BJ (cell line): ENCODE data around the gene ESRP2. TPM values are rescaled to one million over a fixed set of nuclear protein-coding genes. Genes with fewer than 3 reads are reported as not detected.

Experiments
- CTCF ChIA-PET: fragments of 350-600 bp; formaldehyde crosslinking; extraction: SDS; loops from one replicate; lab custom pipeline; 2021; ENCODE audit warnings: antibody characterized with exemption, inconsistent platforms; lab: Yijun Ruan, JAX
- POLR2A ChIA-PET: fragments of 300-600 bp; sonication (Branson Sonifier 250); formaldehyde crosslinking; extraction: SDS; loops from one replicate; lab custom pipeline; 2021; ENCODE audit warnings: antibody characterized with exemption; lab: Charles Lee
- DNase-seq: peaks from one replicate; pipeline ENCODE4 v3.0.0-alpha.2; 2011; ENCODE audit warnings: low read depth
- H3K27me3 ChIP-seq: 2 replicates; pipeline ENCODE4 v1.6.0; 2011; ENCODE audit warnings: low read length; ENCODE audit not compliant: control insufficient read depth, insufficient read depth
- H3K36me3 ChIP-seq: 2 replicates; pipeline ENCODE4 v1.5.1; 2011; ENCODE audit warnings: low read length; ENCODE audit not compliant: control insufficient read depth, insufficient read depth
- H3K4me3 ChIP-seq: 2 replicates; pipeline ENCODE4 v1.5.1; 2011; ENCODE audit warnings: low read depth, mild to moderate bottlenecking, control low read depth, low read length
- CTCF ChIP-seq: IDR thresholded peaks from 2 replicates; pipeline ENCODE4 v1.5.1; 2011; ENCODE audit warnings: low read depth, mild to moderate bottlenecking, control low read depth, inconsistent platforms, low read length, moderate library complexity; ENCODE audit not compliant: insufficient read depth
- polyA plus RNA-seq: library from polyadenylated mRNA; depleted of rRNA; stranded (reverse); fragments of >200 nt; gene quantifications from 2 replicates; pipeline ENCODE4 v1.2.3, GENCODE V29; 2011

The ESRP2 gene
- polyA plus RNA-seq, 1 experiment = 0.04 TPM

GRCh38 chr16:68269793-68270192 is 33.9 kb upstream of the ESRP2 start:
- no peak for TF ChIP-seq CTCF
- no peak for DNase-seq
- Histone ChIP-seq H3K36me3 (peaks cover 6% of the 10 kb centered on the region), H3K4me3 (no peak overlapping the region), H3K27me3 (no peaks in the 10 kb centered on the region)
- ChIA-PET POLR2A (no interaction called here), CTCF (interaction anchor here (1.0 to 1.1 kb wide), 2 partner anchors 12 to 14 kb away, joined by 3 to 4 read pairs; no protein-coding TSS in a partner anchor)

GRCh38 chr16:68267612-68268405 is 31.9 kb upstream of the ESRP2 start:
- H3K4me3 ChIP-seq = no peak overlapping the region
- CTCF ChIA-PET = no interaction called here
- peaks cover under 1% of the 10 kb centered on the region for H3K36me3 ChIP-seq
- TF ChIP-seq CTCF = no peak
- no peaks in the 10 kb centered on the region for H3K27me3 ChIP-seq
- POLR2A ChIA-PET = no interaction called here
- DNase-seq = no peak

DNA sequence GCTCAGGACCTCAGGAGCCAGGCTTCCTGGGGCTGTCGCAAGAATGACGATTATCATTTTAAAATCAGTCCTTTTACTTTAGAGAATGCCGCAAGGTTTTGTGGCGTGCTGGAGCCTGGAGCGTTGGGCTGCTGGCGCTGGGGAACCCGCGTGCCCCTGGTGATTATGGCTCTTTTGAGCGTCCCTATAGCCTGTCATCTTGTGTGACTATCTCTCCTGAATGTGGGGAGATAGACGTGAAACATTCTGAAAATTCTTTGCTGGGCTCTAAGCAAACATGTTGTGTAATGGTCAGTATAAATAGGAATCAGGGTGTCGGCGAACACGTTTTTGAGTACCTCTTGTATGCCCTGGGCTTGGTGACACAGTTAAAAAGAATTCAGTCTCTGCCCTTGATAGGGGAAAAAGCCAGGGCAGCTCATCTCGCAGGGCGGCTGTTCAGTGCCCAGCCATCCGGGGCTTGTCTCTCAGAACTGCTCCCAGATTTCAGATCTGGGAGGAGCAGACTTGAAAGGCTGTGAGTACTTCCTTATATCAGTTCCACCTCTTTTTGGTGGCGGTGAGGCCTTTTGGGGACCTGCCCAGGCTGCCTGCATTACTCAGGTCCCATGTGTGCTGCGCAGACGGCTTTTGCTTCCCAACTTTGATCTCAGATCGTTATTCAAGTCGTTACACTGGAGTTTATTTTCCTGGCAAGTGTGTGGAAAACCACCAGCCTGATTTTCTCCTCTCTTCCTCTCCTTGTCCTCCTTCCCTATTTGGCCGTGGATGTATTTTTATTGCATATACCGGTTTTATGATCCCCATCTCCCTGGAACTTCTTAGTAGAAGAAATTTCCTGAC is 29.4 kb upstream of the ESRP2 start:
- TF ChIP-seq CTCF = no peak
- H3K36me3 ChIP-seq = peaks cover 1% of the 10 kb centered on the region
- CTCF ChIA-PET = interaction anchor here (0.6 to 14.3 kb wide), 2 partner anchors 59 to 217 kb away, joined by 3 to 310 read pairs; no protein-coding TSS in a partner anchor
- H3K27me3 ChIP-seq = no peaks in the 10 kb centered on the region
- DNase-seq = peak; percentile 56
- POLR2A ChIA-PET = no interaction called here
- peak overlapping the region; percentile 98 for H3K4me3 ChIP-seq

DNA sequence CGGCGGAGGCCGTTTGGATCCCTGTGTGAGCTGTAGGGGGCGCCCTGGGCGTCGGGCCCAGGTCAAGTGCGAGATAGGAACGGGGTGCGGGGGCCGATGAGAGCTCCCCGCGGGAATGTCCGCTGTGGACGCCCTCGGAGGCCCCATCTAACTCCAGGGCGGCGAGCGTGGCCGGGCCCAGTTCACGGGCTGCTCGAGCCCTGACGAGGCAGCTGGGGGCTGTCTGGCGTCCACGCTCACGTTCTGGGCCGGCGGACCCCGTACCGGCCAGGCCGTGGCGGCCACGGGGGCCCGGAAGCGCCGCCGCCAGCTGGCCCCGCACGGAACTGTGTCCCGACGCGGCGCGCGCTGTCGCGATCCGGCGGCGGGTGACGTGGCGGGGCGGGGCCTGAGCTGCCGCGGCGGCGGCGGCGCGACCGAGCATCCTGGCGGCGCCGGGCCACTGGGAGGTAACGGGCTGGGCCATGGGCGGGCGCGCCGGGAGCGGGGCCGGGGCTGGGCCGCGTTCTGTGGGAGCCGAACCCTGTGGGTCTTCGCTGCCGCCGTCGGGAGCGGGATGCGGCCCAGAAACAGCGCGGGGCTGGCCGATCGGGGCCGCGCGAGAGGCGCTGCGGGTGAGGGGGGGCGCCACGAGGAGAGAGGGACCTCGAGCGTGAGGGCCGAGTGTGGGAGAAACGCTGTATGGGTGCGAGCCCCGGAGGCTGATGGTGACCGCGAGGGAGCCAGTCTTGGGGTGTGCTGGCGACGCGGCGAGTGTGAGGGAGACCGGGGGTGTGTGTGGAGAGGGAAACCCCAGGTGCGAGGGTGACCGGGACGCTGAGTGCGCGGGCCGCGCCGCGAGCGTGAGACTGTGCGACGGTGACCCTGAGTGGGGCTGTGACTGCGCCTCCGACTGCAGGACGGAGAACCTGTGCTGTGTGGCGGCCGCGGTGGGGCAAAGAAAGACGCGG is 28.5 kb upstream of the ESRP2 start, which contains the start of gene SLC7A6:
Gene SLC7A6 (plus strand): TSS at position 399 of the 950 bp plus-strand sequence. CDS start 10,201 bp downstream, outside the sequence.
- POLR2A ChIA-PET = interaction anchor here (0.6 to 1.2 kb wide), 3 partner anchors 19 to 1503 kb away, joined by 3 to 4 read pairs (median 4); partner anchors contain the start of genes PLA2G15, PRMT7 and SLC7A6OS
- peak; percentile 84 for TF ChIP-seq CTCF
- H3K4me3 ChIP-seq = peak within 1 kb of the TSS; percentile 98
- DNase-seq = no peak
- H3K27me3 ChIP-seq = no peaks in the 10 kb centered on the region
- CTCF ChIA-PET = interaction anchor here (0.7 to 14.3 kb wide), 27 partner anchors 9 to 268 kb away, joined by 3 to 310 read pairs (median 6); partner anchors contain the start of genes ESRP2, PLA2G15, PRMT7 and SLC7A6OS
- H3K36me3 ChIP-seq = peaks cover 7% of the 10 kb centered on the region
